MM.1S (cell line): Measurements from ENCODE around the gene OR8B8.
"Not testable (repeated sequence)": the region's sequence is repeated elsewhere in the genome, so short reads cannot be mapped to it uniquely, and the experiment has no call there.

Source experiments
- DNase-seq: peaks from one replicate; pipeline ENCODE4 v3.0.0-alpha.2; 2015
- H2AFZ ChIP-seq: fragments of 300-600 bp; sonication (generic); 2 replicates; pipeline ENCODE4 v1.6.0; 2016; ENCODE audit warnings: antibody characterized with exemption, low read length
- H3F3A ChIP-seq: fragments of 300-600 bp; sonication (generic); 2 replicates; pipeline ENCODE4 v1.6.1; 2016; ENCODE audit warnings: mild to moderate bottlenecking, antibody characterized with exemption, low read length, moderate library complexity, mixed read lengths; ENCODE audit not compliant: insufficient read depth
- H3K27ac ChIP-seq: fragments of 300-600 bp; sonication (generic); 2 replicates; pipeline ENCODE4 v1.5.1; 2016; ENCODE audit warnings: mild to moderate bottlenecking, low read length
- H3K27me3 ChIP-seq: fragments of 300-600 bp; sonication (generic); replicated peaks from 2 replicates; pipeline ENCODE4 v1.6.0; 2016; ENCODE audit warnings: low read length; ENCODE audit not compliant: insufficient read depth
- H3K36me3 ChIP-seq: fragments of 300-600 bp; sonication (generic); replicated peaks from 2 replicates; pipeline ENCODE4 v1.6.1; 2016; ENCODE audit warnings: mild to moderate bottlenecking, low read length, mixed read lengths; ENCODE audit not compliant: insufficient read depth
- H3K4me1 ChIP-seq: fragments of 300-600 bp; sonication (generic); 2 replicates; pipeline ENCODE4 v1.6.1; 2016; ENCODE audit warnings: low read length, mixed read lengths
- H3K4me2 ChIP-seq: fragments of 300-600 bp; sonication (generic); 2 replicates; pipeline ENCODE4 v1.6.0; 2016; ENCODE audit warnings: low read depth, low read length
- H3K4me3 ChIP-seq: fragments of 300-600 bp; sonication (generic); 2 replicates; pipeline ENCODE4 v1.5.1; 2016; ENCODE audit warnings: low read length, mixed read lengths
- H3K79me2 ChIP-seq: fragments of 300-600 bp; sonication (generic); 2 replicates; pipeline ENCODE4 v1.6.1; 2016; ENCODE audit warnings: mixed run types, low read length, mixed read lengths
- H3K9ac ChIP-seq: fragments of 300-600 bp; sonication (generic); 2 replicates; pipeline ENCODE4 v1.6.1; 2016; ENCODE audit warnings: low read length, mixed read lengths
- H3K9me2 ChIP-seq: fragments of 300-600 bp; sonication (generic); replicated peaks from 2 replicates; pipeline ENCODE4 v1.6.1; 2016; ENCODE audit warnings: mild to moderate bottlenecking, low read length, mixed read lengths; ENCODE audit not compliant: insufficient read depth
- H3K9me3 ChIP-seq: fragments of 300-600 bp; sonication (generic); replicated peaks from 2 replicates; pipeline ENCODE4 v1.6.1; 2016; ENCODE audit warnings: mild to moderate bottlenecking, low read length, mixed read lengths; ENCODE audit not compliant: insufficient read depth
- H4K20me1 ChIP-seq: fragments of 300-600 bp; sonication (generic); 2 replicates; pipeline ENCODE4 v1.6.1; 2016; ENCODE audit warnings: mild to moderate bottlenecking, low read length, moderate library complexity, mixed read lengths; ENCODE audit not compliant: insufficient read depth
- CTCF ChIP-seq: fragments of 300-600 bp; sonication (generic); IDR thresholded peaks from 2 replicates; pipeline ENCODE4 v1.5.1; 2016; ENCODE audit warnings: antibody characterized with exemption, low read length, mixed read lengths
- EZH2 ChIP-seq: fragments of 300-600 bp; sonication (generic); optimal IDR thresholded peaks from 2 replicates; pipeline ENCODE3; 2017; ENCODE audit warnings: low read depth, mild to moderate bottlenecking, antibody characterized with exemption, low read length, mixed read lengths
- EZH2phosphoT487 ChIP-seq: fragments of 300-600 bp; sonication (generic); IDR thresholded peaks from 2 replicates; pipeline ENCODE4 v1.6.1; 2018; ENCODE audit warnings: antibody characterized with exemption, low read length

Gene OR8B8

GRCh38 chr11:124409906-124410305, 35.6 kb downstream of the OR8B8 start:
- Histone ChIP-seq H3F3A (no peaks in the 10 kb centered on the region), H3K9ac (no peak overlapping the region), H3K9me3 (no peaks in the 10 kb centered on the region), H3K79me2 (no peaks in the 10 kb centered on the region), H3K9me2 (no peaks in the 10 kb centered on the region), H4K20me1 (no peaks in the 10 kb centered on the region), H3K36me3 (no peaks in the 10 kb centered on the region), H3K4me3 (no peak overlapping the region), H3K27ac (no peak overlapping the region), H2AFZ (no peak overlapping the region), H3K27me3 (no peaks in the 10 kb centered on the region), H3K4me2 (no peak overlapping the region), H3K4me1 (no peaks in the 10 kb centered on the region)
- TF ChIP-seq CTCF (no peak), EZH2 (no peak), EZH2phosphoT487 (no peak)
- DNase-seq: no peak

- no peaks in the 10 kb centered on the region for H3K9me2 ChIP-seq
- no peak for DNase-seq
- H3F3A ChIP-seq: no peaks in the 10 kb centered on the region
- H3K4me3 ChIP-seq: no peak overlapping the region
- TF ChIP-seq EZH2 (no peak), CTCF (no peak), EZH2phosphoT487 (no peak)
- H3K27ac ChIP-seq: no peak overlapping the region
- no peaks in the 10 kb centered on the region for H4K20me1 ChIP-seq
- no peak overlapping the region for H3K9ac ChIP-seq
- no peaks in the 10 kb centered on the region for H3K36me3 ChIP-seq
- H3K27me3 ChIP-seq: no peaks in the 10 kb centered on the region
- no peaks in the 10 kb centered on the region for H3K4me1 ChIP-seq
- H3K79me2 ChIP-seq: no peaks in the 10 kb centered on the region
- no peaks in the 10 kb centered on the region for H3K9me3 ChIP-seq
- no peak overlapping the region for H3K4me2 ChIP-seq
- H2AFZ ChIP-seq: no peak overlapping the region
These were observed 39.9 kb downstream of the OR8B8 start for GRCh38 chr11:124405581-124405980.

- not testable (repeated sequence) for H3F3A ChIP-seq, H2AFZ ChIP-seq, DNase-seq, H3K4me2 ChIP-seq, H3K9me3 ChIP-seq, H3K27me3 ChIP-seq, H3K9ac ChIP-seq, H3K9me2 ChIP-seq, H3K36me3 ChIP-seq, H3K4me1 ChIP-seq, H3K27ac ChIP-seq, H3K79me2 ChIP-seq, H3K4me3 ChIP-seq, H4K20me1 ChIP-seq
These were observed 42.3 kb downstream of the OR8B8 start for GRCh38 chr11:124403186-124403585.

GRCh38 chr11:124402326-124402922, 43.1 kb downstream of the OR8B8 start:
- Histone ChIP-seq H3K4me1 (no peaks in the 10 kb centered on the region), H3K4me2 (no peak overlapping the region), H3K9me2 (no peaks in the 10 kb centered on the region), H3K9me3 (no peaks in the 10 kb centered on the region), H3K79me2 (no peaks in the 10 kb centered on the region), H4K20me1 (no peaks in the 10 kb centered on the region), H3K9ac (no peak overlapping the region), H3F3A (no peaks in the 10 kb centered on the region), H3K27me3 (no peaks in the 10 kb centered on the region), H3K27ac (no peak overlapping the region), H3K36me3 (no peaks in the 10 kb centered on the region), H3K4me3 (no peak overlapping the region), H2AFZ (no peak overlapping the region)
- peak; percentile 64 for DNase-seq
- TF ChIP-seq EZH2phosphoT487: no peak
- peak; percentile 78 for TF ChIP-seq CTCF
- no peak for TF ChIP-seq EZH2
